HepG2 (cell line): Measurements from ENCODE around the gene WDR54.

ENCODE experiments used
- KAT7 ChIP-seq: IDR thresholded peaks from 2 replicates; pipeline ENCODE4 v1.6.1; 2018; ENCODE audit warnings: borderline replicate concordance, missing compliant biosample characterization
- RAD21 ChIP-seq: fragments of 450-650 bp; formaldehyde crosslinking; IDR thresholded peaks from 2 replicates; pipeline ENCODE4 v1.5.0; 2020; ENCODE audit warnings: mild to moderate bottlenecking
- RAD51 ChIP-seq: fragments of 450-650 bp; IDR thresholded peaks from 2 replicates; pipeline ENCODE4 v1.6.1; 2016; ENCODE audit warnings: borderline replicate concordance
- ZMYM4 ChIP-seq: sonication (generic); formaldehyde crosslinking; IDR thresholded peaks from 2 replicates; pipeline ENCODE4 v1.8.1; 2023; ENCODE audit warnings: mild to moderate bottlenecking, missing genetic modification reagents
- TF ChIP-seq, protein P1 (sequence below): sonication (generic); formaldehyde crosslinking; IDR thresholded peaks from 2 replicates; pipeline ENCODE4 v1.8.1; 2023; ENCODE audit warnings: mild to moderate bottlenecking, missing genetic modification reagents, borderline replicate concordance
- TF ChIP-seq, protein P2 (sequence below), 2 experiments: IDR thresholded peaks; 2 replicates each; pipeline ENCODE4 v1.6.1; 2011 to 2012; ENCODE audit warnings: low read length in 2 of 2, borderline replicate concordance in 1 of 2, low read depth in 1 of 2, mild to moderate bottlenecking in 1 of 2, moderate library complexity in 1 of 2
- TF ChIP-seq, protein P3 (sequence below): sonication (generic); formaldehyde crosslinking; IDR thresholded peaks from 2 replicates; pipeline ENCODE4 v1.4.0; 2020; ENCODE audit warnings: missing genetic modification reagents

DNA sequence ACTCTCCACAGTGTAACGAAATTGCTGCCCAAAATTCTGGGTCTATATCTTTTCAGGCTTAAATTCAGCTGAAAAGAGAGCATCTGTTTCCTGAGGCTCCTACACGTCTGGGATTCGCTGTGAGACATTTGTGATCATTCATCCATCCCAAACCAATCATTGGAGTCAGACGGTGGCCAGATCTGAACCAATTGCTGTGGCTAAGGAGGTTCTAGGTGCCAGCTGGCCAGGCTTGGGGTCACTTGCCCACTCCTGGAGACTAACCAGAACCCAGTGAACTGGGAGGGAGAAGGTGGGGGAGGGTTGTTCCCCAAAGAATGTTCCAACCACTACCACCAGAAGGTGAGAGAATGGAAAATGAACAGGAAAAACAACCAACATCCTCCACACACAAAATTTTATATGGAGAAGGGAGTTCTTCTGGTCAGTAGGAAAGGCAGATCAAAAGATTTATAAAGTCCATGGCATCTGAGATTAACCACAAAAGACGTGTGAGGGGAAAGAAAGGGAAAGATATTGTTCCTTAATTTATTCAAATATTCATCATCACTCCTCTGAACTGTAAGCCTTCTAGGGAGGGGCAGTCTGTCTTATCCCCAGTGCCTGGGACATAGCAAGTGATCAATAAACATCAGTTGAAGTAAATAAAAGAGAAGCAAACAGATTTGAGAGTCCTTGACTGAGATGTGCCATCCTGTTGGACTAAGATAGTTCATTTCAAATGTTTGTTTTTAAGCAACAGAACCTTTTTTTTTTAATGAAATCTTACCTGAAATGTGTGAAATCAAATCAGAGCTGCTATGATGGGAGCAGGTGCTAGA is 23.2 kb downstream of the WDR54 start:
- TF ChIP-seq, protein P1, sequence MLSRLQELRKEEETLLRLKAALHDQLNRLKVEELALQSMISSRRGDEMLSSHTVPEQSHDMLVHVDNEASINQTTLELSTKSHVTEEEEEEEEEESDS (CRISPR knock-in tag): no peak
- TF ChIP-seq KAT7 (CRISPR knock-in tag) (no peak), RAD51 (no peak), RAD21 (CRISPR knock-in tag) (no peak), ZMYM4 (no peak)
- TF ChIP-seq, protein P2, sequence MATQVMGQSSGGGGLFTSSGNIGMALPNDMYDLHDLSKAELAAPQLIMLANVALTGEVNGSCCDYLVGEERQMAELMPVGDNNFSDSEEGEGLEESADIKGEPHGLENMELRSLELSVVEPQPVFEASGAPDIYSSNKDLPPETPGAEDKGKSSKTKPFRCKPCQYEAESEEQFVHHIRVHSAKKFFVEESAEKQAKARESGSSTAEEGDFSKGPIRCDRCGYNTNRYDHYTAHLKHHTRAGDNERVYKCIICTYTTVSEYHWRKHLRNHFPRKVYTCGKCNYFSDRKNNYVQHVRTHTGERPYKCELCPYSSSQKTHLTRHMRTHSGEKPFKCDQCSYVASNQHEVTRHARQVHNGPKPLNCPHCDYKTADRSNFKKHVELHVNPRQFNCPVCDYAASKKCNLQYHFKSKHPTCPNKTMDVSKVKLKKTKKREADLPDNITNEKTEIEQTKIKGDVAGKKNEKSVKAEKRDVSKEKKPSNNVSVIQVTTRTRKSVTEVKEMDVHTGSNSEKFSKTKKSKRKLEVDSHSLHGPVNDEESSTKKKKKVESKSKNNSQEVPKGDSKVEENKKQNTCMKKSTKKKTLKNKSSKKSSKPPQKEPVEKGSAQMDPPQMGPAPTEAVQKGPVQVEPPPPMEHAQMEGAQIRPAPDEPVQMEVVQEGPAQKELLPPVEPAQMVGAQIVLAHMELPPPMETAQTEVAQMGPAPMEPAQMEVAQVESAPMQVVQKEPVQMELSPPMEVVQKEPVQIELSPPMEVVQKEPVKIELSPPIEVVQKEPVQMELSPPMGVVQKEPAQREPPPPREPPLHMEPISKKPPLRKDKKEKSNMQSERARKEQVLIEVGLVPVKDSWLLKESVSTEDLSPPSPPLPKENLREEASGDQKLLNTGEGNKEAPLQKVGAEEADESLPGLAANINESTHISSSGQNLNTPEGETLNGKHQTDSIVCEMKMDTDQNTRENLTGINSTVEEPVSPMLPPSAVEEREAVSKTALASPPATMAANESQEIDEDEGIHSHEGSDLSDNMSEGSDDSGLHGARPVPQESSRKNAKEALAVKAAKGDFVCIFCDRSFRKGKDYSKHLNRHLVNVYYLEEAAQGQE (IDR thresholded peaks at IDR 0.05; ENCODE audit: borderline replicate concordance in 1 of 2, low read depth in 1 of 2, low read length in 2 of 2): no peak
- TF ChIP-seq, protein P3, sequence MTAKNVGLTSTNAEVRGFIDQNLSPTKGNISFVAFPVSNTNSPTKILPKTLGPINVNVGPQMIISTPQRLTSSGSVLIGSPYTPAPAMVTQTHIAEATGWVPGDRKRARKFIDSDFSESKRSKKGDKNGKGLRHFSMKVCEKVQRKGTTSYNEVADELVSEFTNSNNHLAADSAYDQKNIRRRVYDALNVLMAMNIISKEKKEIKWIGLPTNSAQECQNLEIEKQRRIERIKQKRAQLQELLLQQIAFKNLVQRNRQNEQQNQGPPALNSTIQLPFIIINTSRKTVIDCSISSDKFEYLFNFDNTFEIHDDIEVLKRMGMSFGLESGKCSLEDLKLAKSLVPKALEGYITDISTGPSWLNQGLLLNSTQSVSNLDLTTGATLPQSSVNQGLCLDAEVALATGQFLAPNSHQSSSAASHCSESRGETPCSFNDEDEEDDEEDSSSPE (CRISPR knock-in tag): no peak
